ENCODE results near the gene KCNMA1.

Gene KCNMA1

GRCh38 chr10:77127243-77127642 is 510.4 kb downstream of the KCNMA1 start:
- no peak for DNase-seq (ENCODE audit: low read depth, low spot score)

GRCh38 chr10:77125231-77125630 is 512.4 kb downstream of the KCNMA1 start:
- no peak for DNase-seq (ENCODE audit: low read depth, low spot score)

GRCh38 chr10:77123330-77123729 is 514.3 kb downstream of the KCNMA1 start:
- DNase-seq (ENCODE audit: low read depth, low spot score): no peak

GRCh38 chr10:77121829-77122228 is 515.8 kb downstream of the KCNMA1 start:
- DNase-seq (ENCODE audit: low read depth, low spot score): no peak

GRCh38 chr10:77120666-77121376 is 516.8 kb downstream of the KCNMA1 start:
- no peak for DNase-seq (ENCODE audit: low read depth, low spot score)

- DNase-seq (ENCODE audit: low read depth, low spot score): no peak
Measured at GRCh38 chr10:77120012-77120411, 517.6 kb downstream of the KCNMA1 start.

GRCh38 chr10:77118603-77119282 is 518.9 kb downstream of the KCNMA1 start:
- DNase-seq (ENCODE audit: low read depth, low spot score): no peak

GRCh38 chr10:77117501-77117900 is 520.1 kb downstream of the KCNMA1 start:
- DNase-seq (ENCODE audit: low read depth, low spot score): no peak

GRCh38 chr10:77116904-77117303 is 520.7 kb downstream of the KCNMA1 start:
- DNase-seq (ENCODE audit: low read depth, low spot score): no peak

GRCh38 chr10:77114181-77114821 is 523.3 kb downstream of the KCNMA1 start:
- DNase-seq (ENCODE audit: low read depth, low spot score): no peak

GRCh38 chr10:77111611-77112550 is 525.7 kb downstream of the KCNMA1 start:
- DNase-seq (ENCODE audit: low read depth, low spot score): peak; percentile 84

- DNase-seq (ENCODE audit: low read depth, low spot score): no peak
Measured at GRCh38 chr10:77110757-77111156, 526.9 kb downstream of the KCNMA1 start.

- no peak for DNase-seq (ENCODE audit: low read depth, low spot score)
Measured at GRCh38 chr10:77109351-77109994, 528.1 kb downstream of the KCNMA1 start.

- DNase-seq (ENCODE audit: low read depth, low spot score): no peak
Measured at GRCh38 chr10:77106676-77107075, 530.9 kb downstream of the KCNMA1 start.

GRCh38 chr10:77105761-77106221 is 531.8 kb downstream of the KCNMA1 start:
- DNase-seq (ENCODE audit: low read depth, low spot score): peak; percentile 25

- peak; percentile 61 for DNase-seq (ENCODE audit: low read depth, low spot score)
Measured at GRCh38 chr10:77104459-77104980, 533.1 kb downstream of the KCNMA1 start.

GRCh38 chr10:77103213-77103612 is 534.4 kb downstream of the KCNMA1 start:
- no peak for DNase-seq (ENCODE audit: low read depth, low spot score)

- DNase-seq (ENCODE audit: low read depth, low spot score): no peak
Measured at GRCh38 chr10:77101341-77101740, 536.3 kb downstream of the KCNMA1 start.

- no peak for DNase-seq (ENCODE audit: low read depth, low spot score)
Measured at GRCh38 chr10:77099136-77099535, 538.5 kb downstream of the KCNMA1 start.

GRCh38 chr10:77097625-77098024 is 540.0 kb downstream of the KCNMA1 start:
- DNase-seq (ENCODE audit: low read depth, low spot score): no peak

- no peak for DNase-seq (ENCODE audit: low read depth, low spot score)
Measured at GRCh38 chr10:77093126-77093525, 544.5 kb downstream of the KCNMA1 start.

All from astrocyte of the hippocampus (primary cell).